Thyroid gland (tissue), 4 donors: Measurements from ENCODE around the gene TBC1D22A.

Experiments
- POLR2A ChIP-seq, 2 donors: fragments of 450-650 bp; IDR thresholded peaks; one replicate each; pipeline ENCODE4 v1.6.1; 2017; ENCODE audit warnings: antibody characterized with exemption in 2 of 2, mild to moderate bottlenecking in 2 of 2, moderate library complexity in 1 of 2
- TF ChIP-seq, protein P1 (sequence below), 6 experiments: fragments of 200-600 bp in 3 of 6; fragments of 450-650 bp in 3 of 6; sonication (generic) in 3 of 6; IDR thresholded peaks; one replicate each; pipeline ENCODE4 v1.5.1; 2016 to 2019; ENCODE audit warnings: antibody characterized with exemption in 6 of 6, mild to moderate bottlenecking in 2 of 6, inconsistent platforms in 1 of 6, moderate library complexity in 1 of 6

DNA sequence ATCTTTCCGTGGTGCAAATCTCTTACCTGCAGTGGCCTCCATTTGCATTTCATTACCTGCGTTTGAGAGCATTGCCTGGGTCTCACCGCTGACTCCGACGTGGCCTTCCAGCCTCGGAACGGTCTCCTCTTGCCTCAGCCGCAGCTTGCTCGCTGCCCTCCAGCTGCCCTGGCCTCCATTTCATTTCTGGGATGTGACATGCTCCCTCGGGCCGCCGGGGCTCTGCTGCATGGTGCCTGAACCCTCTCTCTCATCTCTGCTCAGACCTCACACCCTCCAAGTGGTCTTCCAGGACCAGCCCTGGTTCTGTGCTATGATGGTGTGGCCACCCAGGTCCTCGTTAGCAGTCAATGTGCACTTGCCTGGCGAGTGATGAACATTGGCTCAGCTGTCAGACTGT lies 229.2 kb downstream of the TBC1D22A start:
- TF ChIP-seq, protein P1, sequence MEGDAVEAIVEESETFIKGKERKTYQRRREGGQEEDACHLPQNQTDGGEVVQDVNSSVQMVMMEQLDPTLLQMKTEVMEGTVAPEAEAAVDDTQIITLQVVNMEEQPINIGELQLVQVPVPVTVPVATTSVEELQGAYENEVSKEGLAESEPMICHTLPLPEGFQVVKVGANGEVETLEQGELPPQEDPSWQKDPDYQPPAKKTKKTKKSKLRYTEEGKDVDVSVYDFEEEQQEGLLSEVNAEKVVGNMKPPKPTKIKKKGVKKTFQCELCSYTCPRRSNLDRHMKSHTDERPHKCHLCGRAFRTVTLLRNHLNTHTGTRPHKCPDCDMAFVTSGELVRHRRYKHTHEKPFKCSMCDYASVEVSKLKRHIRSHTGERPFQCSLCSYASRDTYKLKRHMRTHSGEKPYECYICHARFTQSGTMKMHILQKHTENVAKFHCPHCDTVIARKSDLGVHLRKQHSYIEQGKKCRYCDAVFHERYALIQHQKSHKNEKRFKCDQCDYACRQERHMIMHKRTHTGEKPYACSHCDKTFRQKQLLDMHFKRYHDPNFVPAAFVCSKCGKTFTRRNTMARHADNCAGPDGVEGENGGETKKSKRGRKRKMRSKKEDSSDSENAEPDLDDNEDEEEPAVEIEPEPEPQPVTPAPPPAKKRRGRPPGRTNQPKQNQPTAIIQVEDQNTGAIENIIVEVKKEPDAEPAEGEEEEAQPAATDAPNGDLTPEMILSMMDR (IDR thresholded peaks at IDR 0.05), result no peak
- TF ChIP-seq POLR2A (IDR thresholded peaks at IDR 0.05), result no peak
